CD14-positive monocyte (primary cell): ENCODE results near the gene ALKAL2. TPM values are rescaled to one million over a fixed set of nuclear protein-coding genes. Genes with fewer than 3 reads are reported as not detected.
A peak's percentile ranks its signal among the peaks of the same experiment; 100 is the strongest.

ENCODE experiments used
- DNase-seq, 3 donors: peaks; one replicate each; pipeline ENCODE4 v3.0.0-alpha.2; 2011 to 2022
- H2AFZ ChIP-seq: 2 replicates; pipeline ENCODE4 v1.6.0; 2012; ENCODE audit warnings: mild to moderate bottlenecking, low read depth, low read length, inconsistent platforms; ENCODE audit not compliant: insufficient read depth, poor library complexity, severe bottlenecking
- H3K27ac ChIP-seq, 2 donors: 1 replicate in 1 of 2; 2 replicates in 1 of 2; pipeline ENCODE4 v1.5.1; 2012 to 2013; ENCODE audit warnings: low read length in 2 of 2, control low read depth in 1 of 2, inconsistent platforms in 1 of 2, low read depth in 1 of 2, mild to moderate bottlenecking in 1 of 2
- H3K27me3 ChIP-seq, 2 donors: one replicate each; pipeline versions ENCODE4 v1.6.0 to v1.6.1; 2011 to 2013; ENCODE audit warnings: low read length in 2 of 2; ENCODE audit not compliant: control insufficient read depth in 2 of 2, insufficient read depth in 2 of 2
- H3K36me3 ChIP-seq, 2 donors: replicated peaks in 1 of 2; 1 replicate in 1 of 2; 2 replicates in 1 of 2; pipeline versions ENCODE4 v1.5.1 to v1.6.1; 2012 to 2013; ENCODE audit warnings: low read length in 2 of 2, control low read depth in 1 of 2, inconsistent platforms in 1 of 2, mild to moderate bottlenecking in 1 of 2; ENCODE audit not compliant: insufficient read depth in 2 of 2, control insufficient read depth in 1 of 2
- H3K4me1 ChIP-seq, 2 donors: 1 replicate in 1 of 2; 2 replicates in 1 of 2; pipeline versions ENCODE4 v1.5.1 to v1.6.1; 2012 to 2013; ENCODE audit warnings: low read length in 2 of 2, control low read depth in 1 of 2, inconsistent platforms in 1 of 2, mild to moderate bottlenecking in 1 of 2, moderate library complexity in 1 of 2; ENCODE audit not compliant: insufficient read depth in 2 of 2, control insufficient read depth in 1 of 2
- H3K4me2 ChIP-seq: replicated peaks from 2 replicates; pipeline ENCODE3; 2012; ENCODE audit warnings: low read length, moderate library complexity, mild to moderate bottlenecking; ENCODE audit not compliant: poor library complexity, severe bottlenecking; ENCODE audit errors: extremely low read depth
- H3K4me3 ChIP-seq, 3 experiments: fragments of 200-600 bp in 1 of 3; sonication (generic) in 1 of 3; replicated peaks in 1 of 3; 1 replicate in 2 of 3; 2 replicates in 1 of 3; pipeline ENCODE4 v1.5.1; 2011 to 2013; ENCODE audit warnings: low read length in 3 of 3, mild to moderate bottlenecking in 3 of 3, control low read depth in 2 of 3, low read depth in 2 of 3, inconsistent platforms in 1 of 3, moderate library complexity in 1 of 3
- H3K79me2 ChIP-seq: 2 replicates; pipeline ENCODE4 v1.6.0; 2012; ENCODE audit warnings: mild to moderate bottlenecking, control low read depth, inconsistent platforms, low read length, moderate library complexity; ENCODE audit not compliant: insufficient read depth
- H3K9ac ChIP-seq: 2 replicates; pipeline ENCODE4 v1.6.0; 2017; ENCODE audit warnings: low read length, mild to moderate bottlenecking; ENCODE audit not compliant: insufficient read depth, poor library complexity, severe bottlenecking
- H3K9me3 ChIP-seq, 2 donors: replicated peaks in 1 of 2; 1 replicate in 1 of 2; 2 replicates in 1 of 2; pipeline versions ENCODE4 v1.5.1 to v1.6.1; 2012 to 2013; ENCODE audit warnings: low read length in 2 of 2, control low read depth in 1 of 2; ENCODE audit not compliant: control insufficient read depth in 1 of 2, insufficient read depth in 1 of 2
- H4K20me1 ChIP-seq: 2 replicates; pipeline ENCODE4 v1.6.0; 2012; ENCODE audit warnings: mild to moderate bottlenecking, low read length, control low read depth, moderate library complexity; ENCODE audit not compliant: insufficient read depth
- H3K27ac Mint-ChIP-seq, 7 donors: one replicate each; pipeline ENCODE4 v1.8.0; 2020; ENCODE audit warnings: mild to moderate bottlenecking in 7 of 7, mixed read lengths in 7 of 7, moderate library complexity in 6 of 7, inconsistent platforms in 2 of 7
- H3K27me3 Mint-ChIP-seq, 3 donors: one replicate each; pipeline ENCODE4 v1.8.0; 2021 to 2022; ENCODE audit warnings: low read depth in 3 of 3, mild to moderate bottlenecking in 3 of 3, mixed read lengths in 3 of 3, moderate library complexity in 3 of 3, inconsistent platforms in 1 of 3
- H3K36me3 Mint-ChIP-seq, 2 donors: one replicate each; pipeline ENCODE4 v1.8.0; 2020; ENCODE audit warnings: mixed read lengths in 2 of 2, inconsistent platforms in 1 of 2, mild to moderate bottlenecking in 1 of 2
- H3K4me1 Mint-ChIP-seq: one replicate; pipeline ENCODE4 v1.8.0; 2020; ENCODE audit warnings: mild to moderate bottlenecking, mixed read lengths
- H3K4me3 Mint-ChIP-seq, 2 donors: one replicate each; pipeline ENCODE4 v1.8.0; 2020; ENCODE audit warnings: mild to moderate bottlenecking in 2 of 2, mixed read lengths in 2 of 2, moderate library complexity in 1 of 2
- H3K9me3 Mint-ChIP-seq, 7 donors: one replicate each; pipeline ENCODE4 v1.8.0; 2020 to 2022; ENCODE audit warnings: mixed read lengths in 7 of 7, mild to moderate bottlenecking in 6 of 7, moderate library complexity in 6 of 7, inconsistent platforms in 2 of 7
- WGBS: methylation state at CpG from one replicate; pipeline ENCODE4 v1.1.5; 2013; ENCODE audit warnings: missing lambda C conversion rate; ENCODE audit not compliant: insufficient coverage; 5-methylcytosine and 5-hydroxymethylcytosine counted together
- intact Hi-C, 2 donors: fragments of 100-400 bp; cut with micrococcal nuclease; formaldehyde crosslinking; loops; one replicate each; pipeline versions ENCODE4 v1.15.0 to v1.15.1; 2023
- polyA plus RNA-seq, 3 donors: library from polyadenylated mRNA; depleted of rRNA in 1 of 3; unstranded in 2 of 3; stranded (reverse) in 1 of 3; fragments of 300-500 nt in 2 of 3; fragments of >200 nt in 1 of 3; fragmentation: Illumina TruSeq in 2 of 3; gene quantifications; 1 replicate in 2 of 3; 2 replicates in 1 of 3; pipeline ENCODE4 v1.2.3, GENCODE V29; 2012 to 2021
- TF ChIP-seq, protein P1 (sequence below): fragments of 200-600 bp; IDR thresholded peaks from one replicate; pipeline ENCODE4 v1.8.0; 2022; ENCODE audit warnings: antibody characterized with exemption, mild to moderate bottlenecking

The ALKAL2 gene
- polyA plus RNA-seq, 3 donors = not detected

DNA sequence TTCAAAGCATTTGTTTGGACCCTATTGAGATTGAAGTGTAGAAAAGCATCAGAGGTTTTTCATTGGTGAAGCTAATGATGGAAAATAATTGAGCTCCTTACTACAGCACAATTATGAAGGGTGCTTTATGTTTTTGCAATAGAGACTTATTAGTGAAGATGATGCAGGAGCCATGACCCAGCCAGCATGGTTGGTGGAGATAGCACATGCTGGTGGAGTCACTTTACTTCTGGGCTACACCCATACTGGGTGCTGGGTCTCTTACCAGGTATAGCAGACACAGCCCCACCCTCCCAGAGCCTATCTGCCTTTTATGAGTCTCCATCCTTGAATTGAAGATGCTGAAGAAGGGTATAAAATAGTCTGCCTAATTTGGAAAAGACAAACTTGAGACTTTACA, 19.6 kb downstream of the ALKAL2 start:
- Histone ChIP-seq H3K9ac (peak overlapping the region; percentile 13), H3K4me1 (peaks cover 16 to 20% of the 10 kb centered on the region in 2 donors), H3K4me3 (no peak overlapping the region), H3K4me2 (no peak overlapping the region), H3K79me2 (peaks cover 91% of the 10 kb centered on the region), H3K36me3 (peaks cover 11 to 28% of the 10 kb centered on the region in 2 donors), H2AFZ (no peak overlapping the region), H3K27ac (no peak overlapping the region), H4K20me1 (peaks cover 53% of the 10 kb centered on the region), H3K9me3 (no peaks in the 10 kb centered on the region), H3K27me3 (no peaks in the 10 kb centered on the region)
- Mint-ChIP-seq H3K27me3 (peaks cover 2 to 9% (median 7%) of the 10 kb centered on the region in 3 donors), H3K4me1 (peaks cover 43% of the 10 kb centered on the region), H3K4me3 (no peak overlapping the region), H3K27ac (no peak overlapping the region), H3K36me3 (peaks cover 23 to 24% of the 10 kb centered on the region in 2 donors), H3K9me3 (peaks cover 0 to 2% (median 0%) of the 10 kb centered on the region in 7 donors)
- no peak for DNase-seq
- TF ChIP-seq, protein P1, sequence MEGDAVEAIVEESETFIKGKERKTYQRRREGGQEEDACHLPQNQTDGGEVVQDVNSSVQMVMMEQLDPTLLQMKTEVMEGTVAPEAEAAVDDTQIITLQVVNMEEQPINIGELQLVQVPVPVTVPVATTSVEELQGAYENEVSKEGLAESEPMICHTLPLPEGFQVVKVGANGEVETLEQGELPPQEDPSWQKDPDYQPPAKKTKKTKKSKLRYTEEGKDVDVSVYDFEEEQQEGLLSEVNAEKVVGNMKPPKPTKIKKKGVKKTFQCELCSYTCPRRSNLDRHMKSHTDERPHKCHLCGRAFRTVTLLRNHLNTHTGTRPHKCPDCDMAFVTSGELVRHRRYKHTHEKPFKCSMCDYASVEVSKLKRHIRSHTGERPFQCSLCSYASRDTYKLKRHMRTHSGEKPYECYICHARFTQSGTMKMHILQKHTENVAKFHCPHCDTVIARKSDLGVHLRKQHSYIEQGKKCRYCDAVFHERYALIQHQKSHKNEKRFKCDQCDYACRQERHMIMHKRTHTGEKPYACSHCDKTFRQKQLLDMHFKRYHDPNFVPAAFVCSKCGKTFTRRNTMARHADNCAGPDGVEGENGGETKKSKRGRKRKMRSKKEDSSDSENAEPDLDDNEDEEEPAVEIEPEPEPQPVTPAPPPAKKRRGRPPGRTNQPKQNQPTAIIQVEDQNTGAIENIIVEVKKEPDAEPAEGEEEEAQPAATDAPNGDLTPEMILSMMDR = no peak
- intact Hi-C loops = loop anchor here in 1 of 2 donors (10.0 kb wide), 1 partner anchor 406 kb away; the partner anchor contains the start of gene TMEM18

DNA sequence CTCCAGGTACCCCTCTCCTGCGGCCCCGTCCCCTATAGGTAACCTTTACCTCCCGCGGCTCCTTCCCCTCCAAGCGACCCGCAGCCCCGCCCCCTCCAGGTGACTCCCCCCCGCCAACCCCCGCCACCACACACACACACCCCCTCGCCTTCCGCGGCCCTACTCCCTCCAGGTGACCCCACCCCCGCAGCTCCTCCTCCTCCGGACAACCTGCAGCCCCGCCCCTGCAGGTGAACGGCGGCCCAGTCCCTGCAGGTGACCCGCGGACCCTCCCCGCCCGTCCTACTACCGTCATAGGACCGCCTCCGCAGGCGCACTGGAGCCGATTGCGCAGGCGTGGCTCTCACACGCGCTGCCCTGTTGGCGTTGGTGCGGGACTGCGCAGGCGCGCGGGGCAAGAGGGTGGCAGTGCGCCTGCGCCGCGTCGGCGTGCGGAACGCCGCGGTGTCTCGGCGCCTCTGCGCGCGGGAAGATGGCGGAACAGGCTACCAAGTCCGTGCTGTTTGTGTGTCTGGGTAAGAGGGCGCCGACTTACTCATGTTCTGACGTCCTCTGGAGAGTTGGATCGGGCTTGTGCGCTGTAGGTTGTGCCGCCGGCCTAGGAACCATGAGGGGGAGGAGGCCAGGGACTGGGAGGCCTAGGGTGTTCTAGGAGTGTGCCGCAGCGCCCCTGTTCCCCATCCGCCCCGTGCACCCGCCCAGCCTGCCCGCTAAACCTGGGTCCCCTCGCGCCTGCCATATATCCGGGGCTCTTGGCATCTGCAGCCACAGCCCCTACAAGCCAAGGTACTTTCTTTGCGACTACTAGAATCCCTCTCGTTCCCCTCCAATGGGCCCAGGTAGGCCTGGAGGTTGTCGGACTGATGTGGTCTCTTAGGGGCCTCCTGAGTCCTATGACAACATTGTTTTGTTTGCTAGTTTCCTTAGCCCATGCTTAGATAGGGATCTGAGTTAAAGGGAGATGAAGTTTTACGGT, 23.1 kb downstream of the ALKAL2 start, which contains the start of gene ACP1:
TSS of gene ACP1 (plus strand) at position 455 of the 976 bp plus-strand sequence. CDS start at position 473, 18 bp downstream.
- Histone ChIP-seq H3K4me3 (peak within 1 kb of the TSS; percentile 75 to 92 (median 83)), H3K27ac (peak within 1 kb of the TSS; percentile 60 to 93), H2AFZ (peak within 1 kb of the TSS; percentile 92), H3K4me2 (peak within 1 kb of the TSS; percentile 90), H3K36me3 (no peaks in the 10 kb centered on the region), H3K9me3 (no peaks in the 10 kb centered on the region), H4K20me1 (peaks cover 23% of the 10 kb centered on the region), H3K27me3 (no peaks in the 10 kb centered on the region), H3K9ac (peak within 1 kb of the TSS; percentile 82), H3K79me2 (peaks cover 57% of the 10 kb centered on the region), H3K4me1 (peaks cover 16 to 20% of the 10 kb centered on the region in 2 donors)
- intact Hi-C loops = loop anchor here in 1 of 2 donors (10.0 kb wide), 1 partner anchor 410 kb away; the partner anchor contains the start of gene TMEM18
- TF ChIP-seq, protein P1 = no peak
- H3K36me3 Mint-ChIP-seq = peaks cover 2 to 13% of the 10 kb centered on the region in 2 donors
- under 1% methylated on average over 55 of the region's 73 CpGs for WGBS
- H3K9me3 Mint-ChIP-seq = peaks cover 0 to 3% (median 0%) of the 10 kb centered on the region in 7 donors
- peak within 1 kb of the TSS; percentile 88 to 95 for H3K4me3 Mint-ChIP-seq
- H3K4me1 Mint-ChIP-seq = peaks cover 32% of the 10 kb centered on the region
- peaks cover 3 to 9% (median 7%) of the 10 kb centered on the region in 3 donors for H3K27me3 Mint-ChIP-seq
- peak within 1 kb of the TSS; percentile 86 to 95 (median 92) for H3K27ac Mint-ChIP-seq
- DNase-seq = peak; percentile 92 to 95 (median 93)
